Measurements from ENCODE around the gene TMEM134. TPM values are rescaled to one million over a fixed set of nuclear protein-coding genes. Genes with fewer than 3 reads are reported as not detected.

Gene TMEM134
- total and polyA plus RNA-seq, 7 donors: 57.1 to 121 (median 81.7) TPM

- TF ChIP-seq CTCF (IDR thresholded peaks at IDR 0.05): no peak
Measured at GRCh38 chr11:67415501-67416304, 53.3 kb downstream of the TMEM134 start, which contains the start of gene CARNS1. Gene CARNS1, plus strand, starts transcription at chr11:67415678. Its CDS starts 522 bp downstream, at chr11:67416200.

GRCh38 chr11:67413266-67413849 lies 55.7 kb downstream of the TMEM134 start:
- DNase-seq (no peak), ATAC-seq (no peak)
- Histone ChIP-seq H3K27ac (no peak overlapping the region), H3K4me1 (peaks cover 26% of the 10 kb centered on the region), H3K4me3 (no peak overlapping the region), H3K27me3 (ENCODE audit: insufficient read depth in 3 of 3, low read length in 2 of 3) (peaks cover 0 to 26% (median 11%) of the 10 kb centered on the region in 3 donors), H3K36me3 (ENCODE audit: insufficient read depth in 1 of 2, low read depth in 1 of 2) (no peaks in the 10 kb centered on the region), H3K9me3 (no peaks in the 10 kb centered on the region)
- intact Hi-C loops (cut with DNase I): no loop called here
- no peak for TF ChIP-seq CTCF (IDR thresholded peaks at IDR 0.05)
- WGBS, 3 donors: 63 to 67% (median 66%) methylated on average over 2 of the region's 2 CpGs

More at GRCh38 chr11:67415501-67416304, 53.3 kb downstream of the TMEM134 start, which contains the start of gene CARNS1:
- H3K9me3 ChIP-seq: no peaks in the 10 kb centered on the region
- H3K4me3 ChIP-seq: peak within 1 kb of the TSS; percentile 66
- ATAC-seq (peak in 2 of 4 donors; percentile 22 to 35), DNase-seq (no peak)
- no peaks in the 10 kb centered on the region for H3K36me3 ChIP-seq (ENCODE audit: insufficient read depth in 1 of 2, low read depth in 1 of 2)
- WGBS, 3 donors: 3 to 4% (median 4%) methylated on average over 19 to 67 of the region's 67 CpGs
- intact Hi-C loops (cut with DNase I): no loop called here
- peak within 1 kb of the TSS; percentile 95 for H3K27ac ChIP-seq
- H3K27me3 ChIP-seq (ENCODE audit: insufficient read depth in 3 of 3, low read length in 2 of 3): peaks cover 0 to 3% (median 2%) of the 10 kb centered on the region in 3 donors
- peaks cover 47% of the 10 kb centered on the region for H3K4me1 ChIP-seq

GRCh38 chr11:67412495-67413179 lies 56.4 kb downstream of the TMEM134 start:
- H3K4me3 ChIP-seq: no peak overlapping the region
- no peak for TF ChIP-seq CTCF (IDR thresholded peaks at IDR 0.05)
- H3K4me1 ChIP-seq: peaks cover 19% of the 10 kb centered on the region
- WGBS, 3 donors: 64 to 70% (median 66%) methylated on average over 9 of the region's 9 CpGs
- no peak for ATAC-seq
- H3K36me3 ChIP-seq (ENCODE audit: insufficient read depth in 1 of 2, low read depth in 1 of 2): no peaks in the 10 kb centered on the region
- H3K27ac ChIP-seq: no peak overlapping the region
- intact Hi-C loops (cut with DNase I): no loop called here
- H3K9me3 ChIP-seq: no peaks in the 10 kb centered on the region
- peaks cover 0 to 32% (median 11%) of the 10 kb centered on the region in 3 donors for H3K27me3 ChIP-seq (ENCODE audit: insufficient read depth in 3 of 3, low read length in 2 of 3)
- DNase-seq: no peak

GRCh38 chr11:67411785-67412152 lies 57.3 kb downstream of the TMEM134 start:
- ATAC-seq: no peak
- Histone ChIP-seq H3K36me3 (ENCODE audit: insufficient read depth in 1 of 2, low read depth in 1 of 2) (no peaks in the 10 kb centered on the region), H3K27me3 (ENCODE audit: insufficient read depth in 3 of 3, low read length in 2 of 3) (peaks cover 0 to 32% (median 11%) of the 10 kb centered on the region in 3 donors), H3K9me3 (no peaks in the 10 kb centered on the region), H3K4me1 (peaks cover 10% of the 10 kb centered on the region), H3K4me3 (no peak overlapping the region), H3K27ac (no peak overlapping the region)
- no peak for TF ChIP-seq CTCF (IDR thresholded peaks at IDR 0.05)
- DNase-seq: no peak
- intact Hi-C loops (cut with DNase I): no loop called here
- 72 to 78% (median 74%) methylated on average over 7 of the region's 7 CpGs for WGBS, 3 donors

Other genes with a start within 250 kb of the TMEM134 start
- 10 to 100 TPM; 41.7 to 46.8 (median 46.1) TPM for gene GRK2, start 202.8 kb downstream of the TMEM134 start, total RNA-seq
- gene GRK2, start 202.8 kb downstream of the TMEM134 start, polyA plus RNA-seq: 10 to 100 TPM; 37.3 to 56.8 (median 46.2) TPM
- gene ANKRD13D, start 179.9 kb downstream of the TMEM134 start, total RNA-seq: 1 to 10 TPM; 4.1 to 8.6 (median 7.8) TPM
- 1 to 10 TPM; 4.6 to 7.0 (median 5.9) TPM for gene ANKRD13D, start 179.9 kb downstream of the TMEM134 start, polyA plus RNA-seq
- 10 to 100 TPM in 1 of 4 donors, 1 to 10 TPM in 3; 3.7 to 10.1 (median 6.9) TPM for gene SSH3, start 165.7 kb downstream of the TMEM134 start, total RNA-seq
- 1 to 10 TPM; 3.0 to 5.0 (median 4.2) TPM for gene SSH3, start 165.7 kb downstream of the TMEM134 start, polyA plus RNA-seq
- 10 to 100 TPM; 31.8 to 89.8 (median 56.1) TPM for gene POLD4, start 115.7 kb downstream of the TMEM134 start, total RNA-seq
- gene POLD4, start 115.7 kb downstream of the TMEM134 start, polyA plus RNA-seq: 10 to 100 TPM; 72.6 to 74.9 (median 73.3) TPM
- 1 to 10 TPM in 1 of 4 donors, under 1 TPM in 3; 0.44 to 1.5 (median 0.82) TPM for gene CLCF1, start 95.7 kb downstream of the TMEM134 start, total RNA-seq
- gene CLCF1, start 95.7 kb downstream of the TMEM134 start, polyA plus RNA-seq: 1 to 10 TPM in 1 of 3 donors, under 1 TPM in 2; 0.47 to 6.5 (median 0.62) TPM
- 1 to 10 TPM; 1.8 to 6.7 (median 5.8) TPM for gene RAD9A, start 77.3 kb downstream of the TMEM134 start, total RNA-seq
- 10 to 100 TPM in 2 of 3 donors, 1 to 10 TPM in 1; 7.1 to 12.3 (median 10.1) TPM for gene RAD9A, start 77.3 kb downstream of the TMEM134 start, polyA plus RNA-seq
- gene PPP1CA, start 67.4 kb downstream of the TMEM134 start, total RNA-seq: 100 to 1,000 TPM in 1 of 4 donors, 10 to 100 TPM in 3; 72.6 to 113 (median 86.6) TPM
- gene PPP1CA, start 67.4 kb downstream of the TMEM134 start, polyA plus RNA-seq: 100 to 1,000 TPM; 108 to 191 (median 147) TPM
- 1 to 10 TPM in 3 of 4 donors, under 1 TPM in 1; 0.65 to 1.6 (median 1.2) TPM for gene TBC1D10C, start 65.2 kb downstream of the TMEM134 start, total RNA-seq
- gene TBC1D10C, start 65.2 kb downstream of the TMEM134 start, polyA plus RNA-seq: under 1 TPM; 0.25 to 0.52 (median 0.34) TPM
- gene CARNS1, start 53.6 kb downstream of the TMEM134 start, total RNA-seq: 10 to 100 TPM in 2 of 4 donors, 1 to 10 TPM in 2; 7.0 to 27.5 (median 10.0) TPM
- gene CARNS1, start 53.6 kb downstream of the TMEM134 start, polyA plus RNA-seq: 1 to 10 TPM; 2.1 to 5.9 (median 4.2) TPM
- gene RPS6KB2, start 40.8 kb downstream of the TMEM134 start, total RNA-seq: 10 to 100 TPM; 23.1 to 34.3 (median 26.8) TPM
- 10 to 100 TPM; 25.6 to 64.6 (median 33.1) TPM for gene RPS6KB2, start 40.8 kb downstream of the TMEM134 start, polyA plus RNA-seq
- gene PTPRCAP, start 31.6 kb downstream of the TMEM134 start, total RNA-seq: 1 to 10 TPM in 3 of 4 donors, under 1 TPM in 1; 0.89 to 1.4 (median 1.0) TPM
- gene PTPRCAP, start 31.6 kb downstream of the TMEM134 start, polyA plus RNA-seq: 1 to 10 TPM in 1 of 3 donors, under 1 TPM in 2; 0.25 to 1.3 (median 0.65) TPM
- 10 to 100 TPM in 3 of 4 donors, 1 to 10 TPM in 1; 8.7 to 13.1 (median 11.5) TPM for gene CORO1B, start 25.8 kb downstream of the TMEM134 start, total RNA-seq
- gene CORO1B, start 25.8 kb downstream of the TMEM134 start, polyA plus RNA-seq: 10 to 100 TPM; 10.6 to 18.1 (median 16.7) TPM
- gene GPR152, start 16.5 kb downstream of the TMEM134 start, total RNA-seq: under 1 TPM in 1 of 4 donors, not detected in 3; 0.19 TPM
- gene GPR152, start 16.5 kb downstream of the TMEM134 start, polyA plus RNA-seq: not detected
- gene CABP4, start 13.9 kb downstream of the TMEM134 start, total RNA-seq: 1 to 10 TPM in 3 of 4 donors, under 1 TPM in 1; 0.93 to 1.9 (median 1.5) TPM
- under 1 TPM; 0.35 to 0.89 (median 0.61) TPM for gene CABP4, start 13.9 kb downstream of the TMEM134 start, polyA plus RNA-seq
- gene AIP, start 13.8 kb upstream of the TMEM134 start, total RNA-seq: 10 to 100 TPM; 25.3 to 42.7 (median 29.9) TPM
- 10 to 100 TPM; 57.4 to 71.5 (median 57.7) TPM for gene AIP, start 13.8 kb upstream of the TMEM134 start, polyA plus RNA-seq
- gene PITPNM1, start 36.1 kb upstream of the TMEM134 start, total RNA-seq: 10 to 100 TPM in 2 of 4 donors, 1 to 10 TPM in 2; 6.7 to 16.1 (median 9.6) TPM
- 10 to 100 TPM in 1 of 3 donors, 1 to 10 TPM in 2; 2.3 to 11.3 (median 5.1) TPM for gene PITPNM1, start 36.1 kb upstream of the TMEM134 start, polyA plus RNA-seq
- 10 to 100 TPM; 16.3 to 18.5 (median 18.1) TPM for gene CDK2AP2, start 38.9 kb upstream of the TMEM134 start, total RNA-seq
- 10 to 100 TPM; 31.9 to 72.3 (median 48.0) TPM for gene CDK2AP2, start 38.9 kb upstream of the TMEM134 start, polyA plus RNA-seq
- not detected for gene CABP2, start 54.2 kb upstream of the TMEM134 start, total RNA-seq
- not detected for gene CABP2, start 54.2 kb upstream of the TMEM134 start, polyA plus RNA-seq
- 100 to 1,000 TPM; 224 to 364 (median 274) TPM for gene GSTP1, start 114.6 kb upstream of the TMEM134 start, total RNA-seq
- gene GSTP1, start 114.6 kb upstream of the TMEM134 start, polyA plus RNA-seq: 100 to 1,000 TPM; 279 to 410 (median 383) TPM
- 100 to 1,000 TPM; 250 to 413 (median 364) TPM for gene NDUFV1, start 137.7 kb upstream of the TMEM134 start, total RNA-seq
- gene NDUFV1, start 137.7 kb upstream of the TMEM134 start, polyA plus RNA-seq: 100 to 1,000 TPM; 248 to 340 (median 287) TPM
- gene NUDT8, start 160.7 kb upstream of the TMEM134 start, total RNA-seq: 10 to 100 TPM; 19.0 to 37.0 (median 31.8) TPM
- gene NUDT8, start 160.7 kb upstream of the TMEM134 start, polyA plus RNA-seq: 10 to 100 TPM; 28.5 to 52.2 (median 48.9) TPM
- gene TBX10, start 170.5 kb upstream of the TMEM134 start, total RNA-seq: not detected
- under 1 TPM in 1 of 3 donors, not detected in 2; 0.01 TPM for gene TBX10, start 170.5 kb upstream of the TMEM134 start, polyA plus RNA-seq
- not detected for gene ACY3, start 181.5 kb upstream of the TMEM134 start, total RNA-seq
- under 1 TPM in 1 of 3 donors, not detected in 2; 0.04 TPM for gene ACY3, start 181.5 kb upstream of the TMEM134 start, polyA plus RNA-seq
- not detected for gene ALDH3B2, start 205.4 kb upstream of the TMEM134 start, total RNA-seq
- not detected for gene ALDH3B2, start 205.4 kb upstream of the TMEM134 start, polyA plus RNA-seq

All from psoas muscle (tissue), 8 donors.